GM18861 (cell line): ENCODE data around the gene ADCY6.

ENCODE experiments used
- ATAC-seq: cut with Tn5 transposase; IDR thresholded peaks from one replicate; pipeline ENCODE4 v1.9.1; 2021; ENCODE audit not compliant: unreplicated experiment

The ADCY6 gene

DNA sequence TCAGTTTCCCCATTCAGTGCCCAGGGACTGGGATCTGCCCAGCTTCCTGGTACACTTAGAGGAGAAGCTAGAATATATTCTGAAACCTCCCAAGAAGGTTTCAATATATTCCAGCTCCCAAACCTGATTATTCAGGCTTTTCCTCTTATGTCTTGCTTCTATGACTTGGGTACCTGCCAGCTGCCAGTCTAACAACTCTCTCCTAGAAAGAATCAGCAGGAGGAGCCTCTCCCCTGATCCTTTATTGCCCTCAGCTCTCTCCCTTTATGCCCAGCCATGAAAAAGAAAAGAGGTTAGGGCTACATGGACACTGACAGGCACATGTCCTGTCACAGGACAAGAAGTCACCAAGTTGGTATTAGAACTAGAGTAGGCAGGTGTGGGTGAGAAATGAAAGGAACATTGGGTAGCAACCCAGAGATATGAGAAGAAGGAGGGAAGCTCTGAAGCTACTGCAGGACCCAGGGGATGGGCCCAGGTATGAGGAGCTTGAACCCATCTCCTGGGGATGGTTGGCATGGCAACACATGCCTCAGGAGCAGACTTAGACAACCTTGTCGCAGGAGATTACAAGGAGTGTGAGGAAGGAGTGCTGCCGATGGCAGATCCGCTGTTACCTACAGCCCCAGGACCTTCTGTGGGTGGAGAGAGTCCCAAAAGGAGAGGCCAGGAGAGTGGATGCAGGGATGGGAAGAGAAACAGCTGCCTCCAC, 27.4 kb upstream of the ADCY6 start:
- no peak for ATAC-seq

DNA sequence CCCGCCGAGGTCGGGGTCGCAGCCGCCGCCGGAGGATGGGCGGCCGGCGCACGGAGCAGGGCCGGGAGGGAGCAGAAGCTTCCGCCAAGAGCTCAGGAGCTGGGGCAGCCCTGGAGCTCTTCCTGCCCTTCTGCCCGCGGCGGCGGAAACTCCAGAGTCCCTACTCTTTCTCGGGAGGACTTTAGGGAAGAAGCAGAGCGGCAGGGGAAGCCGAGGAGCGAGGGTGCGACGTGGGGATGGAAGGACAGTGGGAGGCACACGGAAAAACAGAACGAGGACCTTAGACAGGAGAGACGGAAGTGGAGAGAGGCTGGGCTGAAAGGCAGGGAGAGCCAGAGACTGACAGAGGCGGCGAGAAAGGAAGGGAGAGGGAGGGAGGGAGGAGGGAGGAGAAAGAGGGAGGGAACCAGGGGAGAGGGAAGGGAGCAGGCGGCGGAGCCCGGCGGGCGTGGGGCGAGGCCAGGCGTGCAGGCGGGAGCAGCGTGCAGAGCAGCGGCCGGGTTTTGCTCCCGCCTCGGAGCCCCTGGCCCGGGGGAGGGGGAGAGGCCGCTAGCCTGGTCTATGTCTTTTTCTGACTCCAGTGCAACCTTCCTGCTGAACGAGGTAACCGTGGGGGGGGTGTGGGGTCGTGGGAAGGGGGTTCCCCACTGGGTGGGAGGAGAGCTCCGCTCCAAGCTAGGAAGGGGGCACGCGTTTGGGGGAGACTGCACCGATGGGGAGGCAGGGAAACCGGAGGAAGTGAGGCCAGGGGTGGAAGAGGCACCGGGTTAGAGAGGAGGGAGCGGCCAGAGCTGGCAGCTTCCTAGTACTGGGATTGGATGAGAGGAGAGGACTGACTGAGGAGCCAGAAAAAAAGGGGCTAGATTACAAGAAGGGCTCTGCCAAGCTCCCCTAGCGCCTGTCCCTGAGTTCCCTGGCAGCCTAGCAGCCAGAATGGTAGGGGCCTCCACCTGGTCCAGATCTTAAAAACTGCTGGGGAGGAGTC, 26.5 kb upstream of the ADCY6 start:
- no peak for ATAC-seq

DNA sequence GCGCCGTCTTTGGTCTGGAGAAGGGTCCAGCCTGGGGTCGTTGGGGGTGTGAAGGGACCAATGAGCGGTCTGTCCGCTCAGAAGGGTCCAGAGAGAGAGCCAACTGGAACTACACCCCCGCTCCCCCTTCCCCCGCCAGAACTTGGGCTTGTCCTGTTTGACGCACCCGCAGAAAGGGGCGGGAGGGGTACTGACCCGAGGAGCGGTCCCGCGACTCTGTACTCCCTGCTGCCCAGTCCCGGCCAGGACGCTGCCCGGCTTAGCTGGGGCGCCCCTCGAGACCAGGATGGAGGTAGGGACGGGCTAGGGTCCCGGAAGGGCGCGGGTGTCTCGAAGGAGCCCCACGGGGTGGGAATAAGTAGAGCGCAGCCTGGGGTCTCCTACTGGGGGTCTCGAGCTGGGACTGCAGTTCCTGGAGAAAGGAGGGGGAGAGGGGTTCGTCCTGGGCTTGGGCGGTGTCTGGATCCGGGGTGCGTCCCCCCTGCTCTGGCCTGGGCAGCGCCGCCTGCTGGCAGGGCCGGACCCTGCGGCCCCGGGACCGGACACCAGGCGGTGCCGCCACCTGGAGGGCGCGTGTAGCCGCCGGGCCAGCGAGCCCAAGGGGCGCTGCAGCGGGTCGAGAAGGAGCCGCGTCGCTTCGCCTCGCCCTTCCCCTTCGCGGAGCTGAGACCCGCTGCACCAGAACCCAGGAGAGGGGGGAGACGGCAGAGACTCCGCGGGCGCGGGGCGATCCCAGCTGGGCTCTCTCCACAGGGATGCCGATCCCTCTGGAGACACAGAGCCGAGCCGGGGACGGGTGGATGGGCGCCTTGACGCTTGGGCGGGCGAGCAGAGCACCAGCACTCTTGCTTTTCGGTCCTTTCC, 25.6 kb upstream of the ADCY6 start:
- ATAC-seq = peak; percentile 79

DNA sequence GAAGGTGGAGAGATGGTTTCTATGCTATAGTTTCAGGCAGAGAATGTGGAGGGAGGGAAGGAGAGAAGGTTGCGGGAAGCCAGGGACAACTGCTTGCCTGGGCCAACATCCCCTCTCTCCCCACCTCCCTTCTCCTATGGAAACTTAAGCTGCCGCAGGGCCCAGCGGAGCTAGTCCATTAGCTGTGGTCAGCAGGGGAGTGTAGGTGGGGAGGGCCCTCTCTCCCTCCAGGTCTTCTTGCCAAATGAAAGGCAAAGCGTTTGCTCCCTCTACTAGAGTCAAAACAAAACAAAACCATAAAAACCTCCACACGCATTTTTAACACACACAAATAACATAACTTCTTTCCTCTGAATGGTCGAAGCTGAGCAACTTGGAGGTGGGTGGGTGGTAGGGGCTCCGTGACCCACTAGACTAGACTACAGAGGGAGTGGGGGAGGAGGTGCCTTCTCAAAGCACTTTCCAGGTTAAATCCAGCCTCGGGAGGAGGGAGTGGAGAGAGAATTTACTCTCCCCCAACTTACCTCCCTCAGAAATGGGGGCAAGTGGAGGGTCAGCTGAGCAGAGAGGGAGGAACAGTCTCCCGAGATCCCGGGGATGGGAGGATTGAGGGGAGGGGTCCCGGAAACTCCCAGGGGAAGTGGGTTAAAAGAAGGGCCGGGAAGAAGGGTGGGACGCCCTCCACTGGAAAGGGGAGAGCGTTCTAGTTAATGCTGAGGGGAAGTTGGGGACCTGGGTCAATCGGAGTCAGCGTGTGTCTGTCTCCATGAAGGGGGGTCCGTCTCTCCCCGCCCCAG, 24.8 kb upstream of the ADCY6 start:
- no peak for ATAC-seq

DNA sequence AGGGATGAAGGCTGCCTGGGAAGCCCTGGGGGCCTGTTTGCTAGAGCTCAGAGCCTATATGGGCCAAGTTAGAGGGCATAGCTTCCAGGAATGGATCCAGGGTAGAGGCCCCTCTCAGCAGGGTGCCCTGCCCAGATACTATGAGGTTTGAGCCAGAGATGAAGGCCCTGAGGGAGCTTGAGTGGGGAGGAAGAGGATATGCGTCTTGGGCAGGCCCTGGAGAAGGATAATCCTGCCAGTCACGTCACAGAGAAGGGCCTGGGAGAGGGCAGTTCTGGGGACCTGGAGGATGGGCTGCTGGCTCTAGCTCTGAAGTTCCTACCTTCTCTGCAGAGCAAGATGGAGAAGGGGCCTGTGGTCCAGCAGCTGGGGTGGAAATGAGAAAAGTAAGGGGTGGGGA, 23.5 kb upstream of the ADCY6 start:
- ATAC-seq = no peak

DNA sequence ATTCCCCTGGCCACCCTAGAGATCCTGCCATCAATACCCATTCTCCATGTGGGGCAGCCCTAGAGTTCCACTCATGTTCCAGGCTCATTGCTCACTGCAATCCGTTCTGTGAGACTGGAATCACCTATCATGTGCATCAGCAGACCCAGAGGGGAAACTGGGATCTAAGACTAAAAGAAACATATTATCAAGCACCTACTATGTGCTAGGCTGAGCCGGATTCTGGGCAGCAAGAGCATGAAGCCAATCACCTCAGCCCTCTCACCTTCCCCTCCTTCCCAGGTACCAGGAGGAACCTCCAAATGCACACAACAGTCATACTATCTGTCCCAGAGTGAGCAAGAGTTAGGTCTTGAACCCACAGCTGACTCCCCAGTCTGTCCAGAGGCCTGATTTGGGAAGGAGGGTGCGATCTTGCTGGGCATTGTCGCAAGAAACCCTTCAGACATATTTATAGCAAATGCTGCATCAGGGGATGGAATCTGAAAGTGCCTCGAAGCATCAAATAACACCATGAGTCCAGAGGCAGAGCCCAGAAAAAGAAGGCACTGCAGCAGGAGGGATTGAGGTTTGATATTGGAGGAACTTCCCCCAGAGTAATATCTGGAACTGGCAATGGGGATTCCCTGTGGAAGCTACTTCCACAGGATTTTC, 22.7 kb upstream of the ADCY6 start:
- no peak for ATAC-seq

DNA sequence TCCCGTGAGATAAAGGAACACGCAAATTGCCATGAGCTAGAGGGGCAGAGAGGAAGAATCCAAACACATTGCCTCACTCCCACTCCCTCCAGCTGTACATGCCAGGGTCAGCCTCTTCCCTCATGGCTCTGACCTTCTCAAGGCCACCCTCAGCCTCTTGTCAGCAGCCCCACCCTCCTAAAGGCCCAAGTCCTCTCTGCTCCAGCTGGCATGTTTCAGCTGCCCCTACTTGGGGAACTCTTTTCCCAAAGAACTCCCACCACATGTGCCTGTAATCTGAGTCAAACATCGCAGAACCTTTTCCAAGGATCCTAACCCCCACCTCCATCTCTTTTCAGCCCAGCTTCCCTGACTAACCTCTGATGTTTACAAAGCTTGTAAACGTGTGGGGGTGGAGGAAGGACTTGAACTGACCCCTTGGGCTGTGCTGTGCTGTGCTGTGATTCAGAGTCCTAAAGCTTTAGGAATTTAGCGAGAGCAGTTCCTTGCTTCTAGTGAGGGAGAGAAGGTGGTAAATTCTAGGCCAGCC, 22.1 kb upstream of the ADCY6 start:
- ATAC-seq = no peak

DNA sequence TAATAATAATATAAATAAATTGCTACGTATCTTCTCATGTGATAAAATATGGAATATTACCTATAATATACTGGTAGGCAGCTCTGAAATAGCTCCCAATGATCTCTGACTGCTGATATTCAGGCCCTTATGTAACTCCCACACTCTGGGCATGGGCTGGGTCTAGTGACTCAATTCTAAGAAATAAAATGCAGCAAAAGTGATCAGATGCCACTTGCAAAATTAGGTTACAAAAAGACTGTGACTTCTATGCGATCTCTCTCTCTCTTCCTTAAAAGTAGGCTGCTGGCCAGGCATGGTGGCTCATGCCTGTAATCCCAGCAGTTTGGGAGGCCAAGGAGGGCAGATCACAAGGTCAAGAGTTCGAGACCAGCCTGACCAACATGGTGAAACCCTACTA, 19.1 kb upstream of the ADCY6 start:
- ATAC-seq = no peak

DNA sequence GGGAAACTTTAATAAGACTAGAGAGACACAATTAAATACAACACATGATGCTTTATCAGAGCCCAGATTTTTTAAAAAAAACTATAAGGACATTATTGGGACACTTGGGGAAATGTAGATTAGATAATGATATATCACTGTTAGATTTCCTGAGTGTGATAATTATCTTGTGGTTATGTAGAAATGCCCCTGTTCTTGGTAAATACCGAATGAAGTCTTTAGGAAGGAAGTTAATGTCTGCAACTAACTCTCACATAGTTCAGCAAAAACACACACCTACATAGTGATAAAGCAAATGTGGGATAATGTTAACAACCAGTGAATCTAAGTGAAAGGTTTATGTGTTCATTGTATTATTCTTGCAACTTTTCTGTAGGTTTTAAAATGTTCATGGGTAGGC, 14.8 kb upstream of the ADCY6 start:
- ATAC-seq = no peak

DNA sequence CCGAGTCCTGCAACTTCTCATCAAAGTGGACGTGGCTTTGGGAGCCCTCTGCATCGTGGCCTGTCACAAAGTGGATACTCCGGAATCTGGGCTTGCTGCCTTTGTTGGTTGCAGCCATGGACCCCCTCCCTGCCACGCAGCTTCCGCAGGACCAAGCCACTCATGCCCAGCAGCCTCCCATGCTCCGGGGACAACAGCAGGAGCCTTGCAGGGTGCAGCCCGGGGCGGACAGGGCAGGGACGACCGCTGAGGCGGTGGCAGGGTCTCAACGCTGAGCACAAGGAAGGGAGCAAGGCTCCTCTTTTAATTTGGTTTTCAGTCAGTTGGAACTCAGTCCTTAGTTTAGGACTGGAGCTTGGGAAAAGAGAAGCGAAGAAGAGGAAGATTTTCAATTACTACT, 12.1 kb upstream of the ADCY6 start:
- ATAC-seq = no peak

DNA sequence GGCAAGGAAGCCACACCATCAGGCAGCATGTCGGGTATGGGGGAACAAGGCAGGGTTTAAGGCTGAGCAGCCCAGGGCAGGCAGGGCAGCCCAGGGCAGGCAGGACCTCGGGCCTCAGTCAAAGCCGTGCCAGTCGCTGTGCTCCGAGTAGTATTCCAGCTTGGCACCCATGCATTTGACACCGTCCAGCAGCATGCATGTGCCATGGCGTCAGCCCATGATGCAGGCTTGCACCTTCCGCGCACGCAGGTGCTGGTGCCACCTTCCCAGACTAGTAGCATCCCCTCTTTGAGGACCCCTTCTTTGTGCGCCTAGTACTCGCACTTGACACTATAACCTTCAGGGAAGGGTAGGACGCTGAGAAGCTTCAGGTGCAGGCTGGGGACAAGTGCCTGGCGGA, 11.6 kb upstream of the ADCY6 start:
- no peak for ATAC-seq

DNA sequence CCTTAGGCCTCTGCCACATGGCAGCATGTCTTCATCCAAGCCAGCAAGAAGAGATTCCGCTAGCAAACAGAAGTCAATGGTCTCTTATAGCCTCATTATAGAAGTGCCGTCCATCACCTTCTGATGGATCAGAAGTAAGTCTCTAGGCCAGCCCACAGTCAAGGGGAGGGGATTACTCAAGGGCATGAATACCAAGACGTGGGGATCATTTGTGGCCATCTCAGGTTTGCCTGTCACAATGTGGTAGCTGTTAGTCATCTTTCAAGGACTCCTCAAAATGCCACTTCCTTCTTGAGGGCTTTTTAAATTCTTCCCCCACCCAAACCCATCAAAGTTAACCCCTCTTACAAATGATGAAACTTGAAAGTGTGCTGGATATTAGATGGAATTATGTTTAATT, 8.1 kb upstream of the ADCY6 start:
- no peak for ATAC-seq

DNA sequence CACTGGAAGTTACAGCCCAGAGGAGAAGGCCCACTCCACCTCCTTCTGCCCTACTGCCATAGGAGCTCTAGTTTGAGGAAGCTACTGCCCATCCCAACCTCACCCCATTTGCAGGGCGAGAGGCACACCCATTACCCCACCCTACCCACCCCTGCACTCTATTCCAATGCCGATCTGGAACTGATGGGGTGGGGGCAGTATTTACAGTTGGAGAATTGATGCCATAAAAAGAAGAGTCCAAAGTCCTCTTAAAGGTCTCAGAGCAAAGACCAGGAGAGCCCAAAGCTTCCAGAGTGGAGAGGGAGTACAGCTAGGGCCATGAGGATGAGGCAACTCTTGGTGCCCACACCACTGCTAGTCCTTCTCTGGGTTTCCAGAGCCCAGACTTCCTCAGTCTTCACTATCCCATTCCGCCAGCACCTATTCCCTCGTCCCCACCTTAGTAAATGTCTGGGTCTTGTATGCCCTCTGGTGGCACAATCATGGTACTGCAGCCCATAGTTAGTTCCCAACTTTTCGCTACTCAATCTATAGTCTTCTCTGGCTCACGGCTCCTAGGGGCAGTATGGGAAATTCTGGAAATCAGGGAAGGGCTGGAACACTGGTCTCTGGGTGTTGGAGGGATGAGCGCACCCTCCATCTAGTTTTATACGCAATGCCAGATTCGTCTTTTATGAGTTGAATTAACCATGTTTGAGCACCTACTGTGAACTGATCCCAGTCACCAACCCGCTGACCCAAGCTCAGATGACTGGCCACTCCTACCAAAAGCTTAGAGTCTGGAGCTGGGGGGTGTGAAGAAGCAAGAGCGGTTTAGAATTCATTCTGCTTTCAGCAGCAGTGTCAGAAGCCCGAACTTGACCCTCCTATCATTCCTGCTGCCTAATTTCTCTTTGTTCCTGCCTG, 6.9 kb upstream of the ADCY6 start:
- ATAC-seq = no peak

DNA sequence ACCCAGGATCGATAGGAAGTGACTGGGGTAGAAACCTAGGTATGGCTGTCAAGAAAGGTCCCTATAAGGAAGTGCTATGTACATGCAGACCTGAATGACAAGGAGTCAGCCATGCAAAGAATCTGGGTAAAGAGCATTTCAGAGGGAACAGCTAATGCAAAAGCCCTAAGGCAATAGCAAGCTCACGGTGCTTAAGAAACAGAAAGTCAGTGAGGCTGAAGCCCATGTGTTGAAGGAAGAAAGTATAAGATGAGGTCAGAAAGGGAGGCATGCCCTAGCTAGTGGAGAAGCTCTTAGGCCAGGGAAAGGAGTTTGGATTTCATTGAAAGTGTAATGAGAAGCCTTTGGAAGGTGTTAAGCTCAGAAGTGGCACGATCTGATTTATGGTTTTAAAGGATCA, 6.0 kb upstream of the ADCY6 start:
- ATAC-seq = no peak

DNA sequence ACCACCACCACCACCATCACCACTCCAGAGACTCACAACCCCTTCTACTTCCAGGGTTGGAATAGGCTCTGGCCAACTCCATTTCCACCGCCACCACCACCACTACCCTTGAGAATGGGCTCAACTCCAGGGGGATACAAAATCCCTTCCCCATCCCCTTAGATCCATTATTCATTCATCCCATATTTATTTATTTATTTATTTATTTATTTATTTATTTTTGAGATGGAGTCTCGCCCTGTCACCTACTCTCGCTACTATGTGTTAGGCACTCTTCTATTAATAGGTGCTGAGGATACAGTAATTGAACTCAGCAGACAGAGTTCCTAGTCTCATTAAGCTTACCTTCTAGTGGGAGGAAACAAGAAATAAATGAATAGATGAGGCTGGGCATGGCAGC, 4.8 kb upstream of the ADCY6 start:
- ATAC-seq = no peak

DNA sequence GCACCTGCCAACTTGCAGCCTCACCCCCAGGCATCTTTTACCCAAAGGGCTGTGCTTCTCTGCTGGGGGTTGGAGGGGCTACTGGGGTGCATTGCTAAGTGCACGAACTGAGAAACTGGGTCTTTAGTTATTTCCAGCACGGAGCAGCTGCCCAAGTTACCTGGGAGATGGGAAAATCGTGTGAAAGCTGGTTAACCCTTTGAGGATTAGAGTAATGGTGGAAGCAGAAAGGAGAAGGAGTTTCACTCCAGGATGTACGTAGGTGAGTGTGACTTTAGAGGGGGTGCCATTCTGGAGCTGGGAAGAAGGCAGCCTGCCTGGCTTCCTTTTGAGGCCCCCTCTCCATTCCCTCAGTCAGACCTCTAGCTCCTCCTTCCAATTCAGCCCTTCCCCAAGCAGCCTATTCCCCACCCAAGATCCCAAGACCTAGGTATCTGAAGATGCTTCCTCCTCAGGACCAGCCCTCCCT, 1.0 kb upstream of the ADCY6 start:
- ATAC-seq = no peak

DNA sequence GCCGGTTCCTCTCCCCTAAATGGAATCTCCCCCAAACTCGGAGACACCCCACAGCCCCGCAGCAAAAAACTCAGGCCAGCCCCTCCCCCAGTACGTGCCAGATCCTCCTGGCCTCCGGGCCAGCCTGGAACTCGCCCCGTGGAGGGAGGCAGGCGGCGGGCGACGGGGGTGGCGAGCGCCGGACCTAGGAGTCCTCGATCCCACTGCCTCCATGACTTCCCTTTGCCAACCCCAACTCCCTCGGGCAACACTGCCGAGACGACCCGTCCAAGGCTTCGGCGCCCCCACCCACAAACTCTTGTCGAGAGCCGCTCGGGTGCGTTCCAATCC, 400 bp downstream of the ADCY6 start:
- no peak for ATAC-seq

DNA sequence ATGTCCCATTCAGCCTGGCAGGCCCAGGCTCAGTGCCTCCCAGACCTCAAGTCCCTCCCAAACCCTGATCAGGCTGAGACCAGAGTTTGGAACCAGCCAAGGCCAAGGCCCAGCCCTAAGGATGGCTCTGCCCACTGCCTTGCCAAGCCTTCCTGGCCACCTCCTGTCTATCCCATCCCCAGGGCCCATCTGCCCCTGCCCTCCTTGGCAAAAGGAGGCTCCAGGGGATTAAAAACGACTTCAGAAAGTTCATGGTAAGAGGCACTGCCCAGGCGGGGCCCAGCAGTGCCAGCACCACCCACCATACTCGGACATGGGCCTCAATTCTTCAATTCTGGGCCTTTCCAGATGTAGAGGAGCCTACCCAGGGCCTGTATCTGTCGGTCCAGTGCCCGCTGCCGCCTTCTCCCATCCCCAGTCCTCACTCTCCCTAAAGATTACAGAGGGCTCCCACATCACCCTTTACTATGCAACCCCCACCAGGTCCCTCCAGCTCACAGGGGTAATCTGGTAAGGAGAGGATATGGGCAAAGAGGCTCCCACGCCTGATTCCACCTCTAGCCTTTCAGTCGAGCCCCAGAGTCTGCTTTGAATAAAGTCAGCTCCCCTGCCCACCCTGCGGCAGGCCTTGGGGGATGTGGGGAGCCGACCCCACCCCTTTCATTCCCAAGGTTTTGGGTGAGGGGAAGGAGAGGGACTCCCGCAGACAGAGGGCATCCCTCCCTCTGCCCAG, 932 bp downstream of the ADCY6 start:
- ATAC-seq = no peak
